Stimulated activated CD4-positive, alpha-beta T cell treated with anti-CD3 and anti-CD28 coated beads, Interleukin-1b, Interleukin-23, amount 100 ng/mL, for 48 hours (primary cell): ENCODE data around the gene TSPEAR.
"Not testable (repeated sequence)": the region's sequence is repeated elsewhere in the genome, so short reads cannot be mapped to it uniquely, and the experiment has no call there.

Experiments used
- DNase-seq: peaks from one replicate; pipeline ENCODE4 v3.0.0-alpha.2; 2020

The TSPEAR gene

GRCh38 chr21:44648557-44649311, 62.6 kb downstream of the TSPEAR start:
- no peak for DNase-seq

- no peak for DNase-seq
These were observed 64.2 kb downstream of the TSPEAR start for GRCh38 chr21:44647222-44647552.

- DNase-seq: not testable (repeated sequence)
These were observed 64.8 kb downstream of the TSPEAR start, which contains the start of gene KRTAP10-11 for GRCh38 chr21:44646366-44647221. Gene KRTAP10-11, plus strand, starts transcription at chr21:44646414. Its CDS starts 45 bp downstream, at chr21:44646459.

- no peak for DNase-seq
These were observed 66.5 kb downstream of the TSPEAR start for GRCh38 chr21:44644878-44645277.

GRCh38 chr21:44643741-44644310, 67.5 kb downstream of the TSPEAR start:
- DNase-seq: no peak

- DNase-seq: no peak
These were observed 70.6 kb downstream of the TSPEAR start for GRCh38 chr21:44640761-44641160.

GRCh38 chr21:44639331-44639655, 72.1 kb downstream of the TSPEAR start:
- no peak for DNase-seq

- DNase-seq: not testable (repeated sequence)
These were observed 72.7 kb downstream of the TSPEAR start for GRCh38 chr21:44638506-44639330.

- not testable (repeated sequence) for DNase-seq
These were observed 73.5 kb downstream of the TSPEAR start for GRCh38 chr21:44637851-44638348.

GRCh38 chr21:44637018-44637850, 74.1 kb downstream of the TSPEAR start, which contains the start of gene KRTAP10-10:
Gene KRTAP10-10, plus strand, starts transcription at chr21:44637356. Its CDS starts 62 bp downstream, at chr21:44637418.
- DNase-seq: no peak

GRCh38 chr21:44636209-44637017, 75.0 kb downstream of the TSPEAR start:
- no peak for DNase-seq

GRCh38 chr21:44632067-44632466, 79.3 kb downstream of the TSPEAR start:
- DNase-seq: no peak

- no peak for DNase-seq
These were observed 80.9 kb downstream of the TSPEAR start for GRCh38 chr21:44630440-44630839.

GRCh38 chr21:44628707-44629391, 82.5 kb downstream of the TSPEAR start:
- no peak for DNase-seq

GRCh38 chr21:44627831-44628233, 83.5 kb downstream of the TSPEAR start:
- not testable (repeated sequence) for DNase-seq

GRCh38 chr21:44627181-44627822, 84.1 kb downstream of the TSPEAR start:
- not testable (repeated sequence) for DNase-seq

GRCh38 chr21:44626673-44627143, 84.7 kb downstream of the TSPEAR start, which contains the start of gene KRTAP10-9:
Gene KRTAP10-9, plus strand, starts transcription at chr21:44627093. Its CDS starts 79 bp downstream, at chr21:44627172.
- DNase-seq: no peak

GRCh38 chr21:44626262-44626661, 85.1 kb downstream of the TSPEAR start:
- no peak for DNase-seq

- DNase-seq: no peak
These were observed 85.6 kb downstream of the TSPEAR start for GRCh38 chr21:44625756-44626155.
